SK-N-SH treated with all-trans-retinoic acid at 6 μM for 48 hours (cell line): ENCODE results near the gene MOBP.

Experiments used
- ATAC-seq: fragments of 200-7000 bp; cut with Tn5 transposase; 3 replicates; pipeline ENCODE4 v1.9.1; 2020; ENCODE audit warnings: mild to moderate bottlenecking, moderate library complexity
- ARNTL ChIP-seq: fragments of 450-650 bp; formaldehyde crosslinking; IDR thresholded peaks from 2 replicates; pipeline ENCODE4 v1.5.0; 2020; ENCODE audit warnings: low read depth, mild to moderate bottlenecking, moderate library complexity, borderline replicate concordance
- BACH2 ChIP-seq: fragments of 250-450 bp; sonication (Bioruptor Pico); IDR thresholded peaks from 2 replicates; pipeline ENCODE4 v1.9.0; 2021; ENCODE audit warnings: mild to moderate bottlenecking, borderline replicate concordance
- CSDC2 ChIP-seq: fragments of 250-450 bp; sonication (Bioruptor Pico); IDR thresholded peaks from 2 replicates; pipeline ENCODE4 v1.5.0; 2020; ENCODE audit warnings: mild to moderate bottlenecking, moderate library complexity
- ESRRG ChIP-seq: fragments of 250-450 bp; sonication (Bioruptor Pico); IDR thresholded peaks from 2 replicates; pipeline ENCODE4 v1.6.1; 2021; ENCODE audit warnings: mild to moderate bottlenecking
- ISL1 ChIP-seq: fragments of 250-450 bp; sonication (Bioruptor Pico); IDR thresholded peaks from 2 replicates; pipeline ENCODE4 v2.1.2; 2022; ENCODE audit warnings: mild to moderate bottlenecking, moderate library complexity
- PPARA ChIP-seq: fragments of 250-450 bp; sonication (Bioruptor Pico); IDR thresholded peaks from 2 replicates; pipeline ENCODE4 v1.5.0; 2020; ENCODE audit warnings: mild to moderate bottlenecking, borderline replicate concordance
- RARB ChIP-seq: fragments of 250-450 bp; sonication (Bioruptor Pico); IDR thresholded peaks from 2 replicates; pipeline ENCODE4 v1.8.0; 2021; ENCODE audit warnings: mild to moderate bottlenecking, moderate library complexity
- SNAI2 ChIP-seq: fragments of 250-450 bp; sonication (Bioruptor Pico); IDR thresholded peaks from 2 replicates; pipeline ENCODE4 v1.5.0; 2020; ENCODE audit warnings: mild to moderate bottlenecking, moderate library complexity
- TCF4 ChIP-seq: fragments of 250-450 bp; sonication (Bioruptor Pico); IDR thresholded peaks from 2 replicates; pipeline ENCODE4 v1.8.0; 2021; ENCODE audit warnings: mild to moderate bottlenecking, moderate library complexity, borderline replicate concordance
- TOX ChIP-seq: fragments of 250-450 bp; sonication (Bioruptor Pico); IDR thresholded peaks from 2 replicates; pipeline ENCODE4 v1.8.0; 2021; ENCODE audit warnings: mild to moderate bottlenecking, moderate library complexity, borderline replicate concordance
- ZC3H10 ChIP-seq: fragments of 250-450 bp; sonication (Bioruptor Pico); IDR thresholded peaks from 2 replicates; pipeline ENCODE4 v1.5.1; 2021; ENCODE audit warnings: mild to moderate bottlenecking, moderate library complexity
- ZFP3 ChIP-seq: fragments of 250-450 bp; sonication (Bioruptor Pico); IDR thresholded peaks from 2 replicates; pipeline ENCODE4 v1.5.0; 2020; ENCODE audit warnings: mild to moderate bottlenecking, moderate library complexity
- ZFP30 ChIP-seq: fragments of 450-650 bp; formaldehyde crosslinking; IDR thresholded peaks from 2 replicates; pipeline ENCODE4 v1.5.0; 2022; ENCODE audit warnings: mild to moderate bottlenecking, moderate library complexity
- ZNF565 ChIP-seq: fragments of 450-650 bp; formaldehyde crosslinking; conservative IDR thresholded peaks from 2 replicates; pipeline ENCODE4 v1.5.0; 2020; ENCODE audit warnings: low read depth, mild to moderate bottlenecking, moderate library complexity
- ZNF70 ChIP-seq: fragments of 450-650 bp; formaldehyde crosslinking; IDR thresholded peaks from 2 replicates; pipeline ENCODE4 v1.5.0; 2020; ENCODE audit warnings: mild to moderate bottlenecking, moderate library complexity
- ZNF8 ChIP-seq: fragments of 450-650 bp; formaldehyde crosslinking; IDR thresholded peaks from 2 replicates; pipeline ENCODE4 v1.5.0; 2020; ENCODE audit warnings: mild to moderate bottlenecking, moderate library complexity
- TF ChIP-seq, protein P1 (sequence below): fragments of 250-450 bp; sonication (Bioruptor Pico); IDR thresholded peaks from 2 replicates; pipeline ENCODE4 v1.5.0; 2020; ENCODE audit warnings: mild to moderate bottlenecking, moderate library complexity
- TF ChIP-seq, protein P2 (sequence below): fragments of 250-450 bp; sonication (Bioruptor Pico); IDR thresholded peaks from 2 replicates; pipeline ENCODE4 v1.8.0; 2020; ENCODE audit warnings: mild to moderate bottlenecking, moderate library complexity, borderline replicate concordance
- TF ChIP-seq, protein P3 (sequence below): fragments of 250-450 bp; sonication (Bioruptor Pico); IDR thresholded peaks from 2 replicates; pipeline ENCODE4 v1.5.1; 2021; ENCODE audit warnings: mild to moderate bottlenecking, moderate library complexity
- TF ChIP-seq, protein P4 (sequence below): fragments of 250-450 bp; sonication (Bioruptor Pico); IDR thresholded peaks from 2 replicates; pipeline ENCODE4 v1.8.0; 2021; ENCODE audit warnings: low read depth, mild to moderate bottlenecking, moderate library complexity, borderline replicate concordance

MOBP gene

DNA sequence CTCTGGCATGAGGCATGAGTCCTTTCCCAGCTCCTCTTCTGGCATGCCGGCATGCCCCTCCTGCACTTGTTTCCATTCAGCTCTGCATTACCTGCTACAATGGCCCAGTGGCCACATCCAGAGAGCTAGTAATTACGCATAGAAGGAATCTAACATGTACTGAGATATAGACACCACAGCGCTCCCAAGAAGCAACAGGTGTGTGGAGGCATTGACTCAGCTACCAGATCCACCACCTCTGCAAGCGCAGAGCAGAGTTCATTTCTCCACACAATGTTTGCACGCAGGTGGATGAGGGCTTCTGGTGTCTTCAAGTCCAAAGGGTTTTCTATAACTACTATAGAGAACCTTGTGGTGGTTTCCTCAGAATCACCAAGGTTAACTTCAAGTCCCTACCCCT, 4.2 kb downstream of the MOBP start:
- TF ChIP-seq RARB (CRISPR knock-in tag), result no peak
- TF ChIP-seq ZNF70, result no peak
- TF ChIP-seq ARNTL (CRISPR knock-in tag), result no peak
- no peak for TF ChIP-seq CSDC2
- no peak for TF ChIP-seq ISL1 (CRISPR knock-in tag)
- TF ChIP-seq, protein P1, sequence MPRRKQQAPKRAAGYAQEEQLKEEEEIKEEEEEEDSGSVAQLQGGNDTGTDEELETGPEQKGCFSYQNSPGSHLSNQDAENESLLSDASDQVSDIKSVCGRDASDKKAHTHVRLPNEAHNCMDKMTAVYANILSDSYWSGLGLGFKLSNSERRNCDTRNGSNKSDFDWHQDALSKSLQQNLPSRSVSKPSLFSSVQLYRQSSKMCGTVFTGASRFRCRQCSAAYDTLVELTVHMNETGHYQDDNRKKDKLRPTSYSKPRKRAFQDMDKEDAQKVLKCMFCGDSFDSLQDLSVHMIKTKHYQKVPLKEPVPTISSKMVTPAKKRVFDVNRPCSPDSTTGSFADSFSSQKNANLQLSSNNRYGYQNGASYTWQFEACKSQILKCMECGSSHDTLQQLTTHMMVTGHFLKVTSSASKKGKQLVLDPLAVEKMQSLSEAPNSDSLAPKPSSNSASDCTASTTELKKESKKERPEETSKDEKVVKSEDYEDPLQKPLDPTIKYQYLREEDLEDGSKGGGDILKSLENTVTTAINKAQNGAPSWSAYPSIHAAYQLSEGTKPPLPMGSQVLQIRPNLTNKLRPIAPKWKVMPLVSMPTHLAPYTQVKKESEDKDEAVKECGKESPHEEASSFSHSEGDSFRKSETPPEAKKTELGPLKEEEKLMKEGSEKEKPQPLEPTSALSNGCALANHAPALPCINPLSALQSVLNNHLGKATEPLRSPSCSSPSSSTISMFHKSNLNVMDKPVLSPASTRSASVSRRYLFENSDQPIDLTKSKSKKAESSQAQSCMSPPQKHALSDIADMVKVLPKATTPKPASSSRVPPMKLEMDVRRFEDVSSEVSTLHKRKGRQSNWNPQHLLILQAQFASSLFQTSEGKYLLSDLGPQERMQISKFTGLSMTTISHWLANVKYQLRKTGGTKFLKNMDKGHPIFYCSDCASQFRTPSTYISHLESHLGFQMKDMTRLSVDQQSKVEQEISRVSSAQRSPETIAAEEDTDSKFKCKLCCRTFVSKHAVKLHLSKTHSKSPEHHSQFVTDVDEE, result no peak
- TF ChIP-seq TCF4 (CRISPR knock-in tag), result no peak
- no peak for TF ChIP-seq ZC3H10 (CRISPR knock-in tag)
- no peak for TF ChIP-seq ZFP30 (CRISPR knock-in tag)
- no peak for TF ChIP-seq SNAI2 (CRISPR knock-in tag)
- no peak for TF ChIP-seq ZNF8 (CRISPR knock-in tag)
- TF ChIP-seq ZNF565 (CRISPR knock-in tag), result no peak
- TF ChIP-seq PPARA (CRISPR knock-in tag), result no peak
- TF ChIP-seq, protein P2, sequence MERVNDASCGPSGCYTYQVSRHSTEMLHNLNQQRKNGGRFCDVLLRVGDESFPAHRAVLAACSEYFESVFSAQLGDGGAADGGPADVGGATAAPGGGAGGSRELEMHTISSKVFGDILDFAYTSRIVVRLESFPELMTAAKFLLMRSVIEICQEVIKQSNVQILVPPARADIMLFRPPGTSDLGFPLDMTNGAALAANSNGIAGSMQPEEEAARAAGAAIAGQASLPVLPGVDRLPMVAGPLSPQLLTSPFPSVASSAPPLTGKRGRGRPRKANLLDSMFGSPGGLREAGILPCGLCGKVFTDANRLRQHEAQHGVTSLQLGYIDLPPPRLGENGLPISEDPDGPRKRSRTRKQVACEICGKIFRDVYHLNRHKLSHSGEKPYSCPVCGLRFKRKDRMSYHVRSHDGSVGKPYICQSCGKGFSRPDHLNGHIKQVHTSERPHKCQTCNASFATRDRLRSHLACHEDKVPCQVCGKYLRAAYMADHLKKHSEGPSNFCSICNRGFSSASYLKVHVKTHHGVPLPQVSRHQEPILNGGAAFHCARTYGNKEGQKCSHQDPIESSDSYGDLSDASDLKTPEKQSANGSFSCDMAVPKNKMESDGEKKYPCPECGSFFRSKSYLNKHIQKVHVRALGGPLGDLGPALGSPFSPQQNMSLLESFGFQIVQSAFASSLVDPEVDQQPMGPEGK (CRISPR knock-in tag), result no peak
- TF ChIP-seq, protein P3, sequence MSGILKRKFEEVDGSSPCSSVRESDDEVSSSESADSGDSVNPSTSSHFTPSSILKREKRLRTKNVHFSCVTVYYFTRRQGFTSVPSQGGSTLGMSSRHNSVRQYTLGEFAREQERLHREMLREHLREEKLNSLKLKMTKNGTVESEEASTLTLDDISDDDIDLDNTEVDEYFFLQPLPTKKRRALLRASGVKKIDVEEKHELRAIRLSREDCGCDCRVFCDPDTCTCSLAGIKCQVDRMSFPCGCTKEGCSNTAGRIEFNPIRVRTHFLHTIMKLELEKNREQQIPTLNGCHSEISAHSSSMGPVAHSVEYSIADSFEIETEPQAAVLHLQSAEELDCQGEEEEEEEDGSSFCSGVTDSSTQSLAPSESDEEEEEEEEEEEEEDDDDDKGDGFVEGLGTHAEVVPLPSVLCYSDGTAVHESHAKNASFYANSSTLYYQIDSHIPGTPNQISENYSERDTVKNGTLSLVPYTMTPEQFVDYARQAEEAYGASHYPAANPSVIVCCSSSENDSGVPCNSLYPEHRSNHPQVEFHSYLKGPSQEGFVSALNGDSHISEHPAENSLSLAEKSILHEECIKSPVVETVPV, result no peak
- no peak for TF ChIP-seq ZFP3
- no peak for TF ChIP-seq TOX (CRISPR knock-in tag)
- TF ChIP-seq, protein P4, sequence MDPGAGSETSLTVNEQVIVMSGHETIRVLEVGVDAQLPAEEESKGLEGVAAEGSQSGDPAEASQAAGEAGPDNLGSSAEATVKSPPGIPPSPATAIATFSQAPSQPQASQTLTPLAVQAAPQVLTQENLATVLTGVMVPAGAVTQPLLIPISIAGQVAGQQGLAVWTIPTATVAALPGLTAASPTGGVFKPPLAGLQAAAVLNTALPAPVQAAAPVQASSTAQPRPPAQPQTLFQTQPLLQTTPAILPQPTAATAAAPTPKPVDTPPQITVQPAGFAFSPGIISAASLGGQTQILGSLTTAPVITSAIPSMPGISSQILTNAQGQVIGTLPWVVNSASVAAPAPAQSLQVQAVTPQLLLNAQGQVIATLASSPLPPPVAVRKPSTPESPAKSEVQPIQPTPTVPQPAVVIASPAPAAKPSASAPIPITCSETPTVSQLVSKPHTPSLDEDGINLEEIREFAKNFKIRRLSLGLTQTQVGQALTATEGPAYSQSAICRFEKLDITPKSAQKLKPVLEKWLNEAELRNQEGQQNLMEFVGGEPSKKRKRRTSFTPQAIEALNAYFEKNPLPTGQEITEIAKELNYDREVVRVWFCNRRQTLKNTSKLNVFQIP (CRISPR knock-in tag), result no peak
- no peak for ATAC-seq

DNA sequence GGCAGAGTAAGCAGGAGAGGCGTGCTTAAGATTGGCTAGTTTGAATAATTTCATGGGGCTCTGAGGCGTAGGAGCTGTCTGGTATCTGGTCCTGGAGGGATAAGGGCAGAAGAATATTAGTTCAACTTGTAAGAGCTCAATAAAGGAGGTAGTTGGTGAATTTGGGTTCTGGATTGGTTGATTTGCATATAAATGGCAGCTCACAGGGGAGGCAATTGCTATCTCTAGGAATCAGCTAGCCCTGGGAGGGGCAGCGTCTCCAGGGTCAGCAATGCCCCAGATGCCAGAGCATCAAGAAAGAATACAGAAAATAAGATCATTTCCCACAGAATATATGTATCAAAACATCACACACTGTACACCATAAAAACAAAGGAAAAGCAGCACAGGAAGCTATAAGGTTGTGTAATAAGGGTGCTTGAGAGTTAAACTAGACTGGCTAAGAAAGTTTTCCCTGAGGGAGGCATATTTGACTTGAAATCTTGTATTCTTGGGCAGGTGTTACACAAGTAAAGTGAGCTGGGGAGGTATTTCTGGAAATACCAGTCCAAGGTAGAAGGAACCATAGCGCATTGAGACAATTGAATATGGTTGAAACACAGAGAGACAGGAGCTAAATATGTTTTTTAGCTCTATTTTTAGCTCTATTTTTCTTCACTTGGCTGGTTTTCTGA, 6.1 kb downstream of the MOBP start:
- ATAC-seq, result no peak
- no peak for TF ChIP-seq TCF4 (CRISPR knock-in tag)
- TF ChIP-seq ZNF8 (CRISPR knock-in tag), result no peak
- TF ChIP-seq, protein P1, result no peak
- TF ChIP-seq, protein P3, result no peak
- TF ChIP-seq SNAI2 (CRISPR knock-in tag), result no peak
- no peak for TF ChIP-seq BACH2 (CRISPR knock-in tag)
- TF ChIP-seq ZNF70, result no peak
- no peak for TF ChIP-seq RARB (CRISPR knock-in tag)
- TF ChIP-seq CSDC2, result no peak
- TF ChIP-seq ARNTL (CRISPR knock-in tag), result no peak
- TF ChIP-seq ZC3H10 (CRISPR knock-in tag), result no peak
- TF ChIP-seq ZFP30 (CRISPR knock-in tag), result no peak
- TF ChIP-seq ESRRG (CRISPR knock-in tag), result no peak
- TF ChIP-seq PPARA (CRISPR knock-in tag), result no peak
- TF ChIP-seq ISL1 (CRISPR knock-in tag), result no peak
